ENCODE results near the gene DES. TPM values are rescaled to one million over a fixed set of nuclear protein-coding genes. Genes with fewer than 3 reads are reported as not detected.

DES gene
- total RNA-seq, 2 experiments from 2014 or later, result not detected

- Histone ChIP-seq H3K4me2 (ENCODE audit: low read length) (no peak overlapping the region), H3K9me2 (ENCODE audit: insufficient read depth, low read length) (no peaks in the 10 kb centered on the region), H3K9me3 (ENCODE audit: low read length) (no peaks in the 10 kb centered on the region), H3K79me2 (ENCODE audit: insufficient read depth, low read depth, low read length) (no peaks in the 10 kb centered on the region), H3K36me3 (ENCODE audit: insufficient read depth, low read length) (no peaks in the 10 kb centered on the region), H2AFZ (ENCODE audit: low read length) (no peak overlapping the region), H3K4me1 (ENCODE audit: insufficient read depth, low read length, poor library complexity, severe bottlenecking) (no peaks in the 10 kb centered on the region), H3K27ac (ENCODE audit: low read depth, low read length, poor library complexity, severe bottlenecking) (no peak overlapping the region), H4K20me1 (ENCODE audit: insufficient read depth, low read length) (no peaks in the 10 kb centered on the region; the same call in 1 of the 2 replicates), H3K4me3 (ENCODE audit: low read depth, low read length, poor library complexity, severe bottlenecking) (no peak overlapping the region)
- TF ChIP-seq CTCF (conservative IDR thresholded peaks at IDR 0.05; ENCODE audit: low read length) (no peak), EZH2phosphoT487 (IDR thresholded peaks at IDR 0.05; ENCODE audit: borderline replicate concordance, low read depth, low read length) (no peak)
- ChIA-PET CTCF (ENCODE audit: unreplicated experiment) (no interaction called here), POLR2A (interaction anchor here (0.7 to 1.0 kb wide), 2 partner anchors 50 to 1762 kb away, joined by 3 read pairs; no protein-coding TSS in a partner anchor)
- intact Hi-C loops (cut with micrococcal nuclease; ENCODE audit: unreplicated experiment), result no loop called here
- DNase-seq (ENCODE audit: low spot score), result no peak
- BruUV-seq (replicated peaks), result no TSS peak
Observed at GRCh38 chr2:219474285-219475060, 56.3 kb downstream of the DES start.

DNA sequence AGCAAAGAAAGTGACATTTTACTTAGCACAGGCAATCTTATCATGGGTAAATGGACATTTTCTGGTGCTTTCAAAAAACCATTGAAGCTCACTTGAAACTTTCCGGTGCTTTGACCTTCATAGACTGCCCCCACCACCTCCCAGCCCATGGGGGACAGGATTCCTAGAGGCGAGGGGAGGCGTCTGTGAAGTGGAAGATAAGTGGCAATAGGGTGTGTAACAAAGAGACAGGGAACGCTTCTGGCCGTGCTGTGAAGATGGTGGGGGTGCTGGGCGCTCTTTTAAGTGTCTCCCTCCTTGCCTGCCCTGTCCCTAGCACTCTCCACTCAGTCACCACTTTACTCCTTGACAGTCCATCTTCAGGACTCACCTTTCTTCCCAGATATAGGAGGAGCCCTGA lies 57.1 kb downstream of the DES start:
- H3K27ac ChIP-seq (ENCODE audit: low read depth, low read length, poor library complexity, severe bottlenecking), result no peak overlapping the region
- no peaks in the 10 kb centered on the region; the same call in 1 of the 2 replicates for H4K20me1 ChIP-seq (ENCODE audit: insufficient read depth, low read length)
- no peaks in the 10 kb centered on the region for H3K79me2 ChIP-seq (ENCODE audit: insufficient read depth, low read depth, low read length)
- no TSS peak for BruUV-seq (replicated peaks)
- H2AFZ ChIP-seq (ENCODE audit: low read length), result no peak overlapping the region
- no peak for DNase-seq (ENCODE audit: low spot score)
- TF ChIP-seq EZH2phosphoT487 (IDR thresholded peaks at IDR 0.05; ENCODE audit: borderline replicate concordance, low read depth, low read length) (no peak), CTCF (conservative IDR thresholded peaks at IDR 0.05; ENCODE audit: low read length) (no peak)
- ChIA-PET CTCF (ENCODE audit: unreplicated experiment) (interaction anchor here (1.1 kb wide), 1 partner anchor 19 kb away, joined by 6 read pairs; no protein-coding TSS in a partner anchor), POLR2A (interaction anchor here (1.0 kb wide), 1 partner anchor 49 kb away, joined by 3 read pairs; no protein-coding TSS in a partner anchor)
- no peak overlapping the region for H3K4me3 ChIP-seq (ENCODE audit: low read depth, low read length, poor library complexity, severe bottlenecking)
- H3K9me3 ChIP-seq (ENCODE audit: low read length), result no peaks in the 10 kb centered on the region
- no peaks in the 10 kb centered on the region for H3K4me1 ChIP-seq (ENCODE audit: insufficient read depth, low read length, poor library complexity, severe bottlenecking)
- H3K36me3 ChIP-seq (ENCODE audit: insufficient read depth, low read length), result no peaks in the 10 kb centered on the region
- intact Hi-C loops (cut with micrococcal nuclease; ENCODE audit: unreplicated experiment), result no loop called here
- H3K9me2 ChIP-seq (ENCODE audit: insufficient read depth, low read length), result no peaks in the 10 kb centered on the region
- no peak overlapping the region for H3K4me2 ChIP-seq (ENCODE audit: low read length)
